NCI-H146 treated with DMSO at 0.1 percent for 48 hours (cell line): ENCODE data around the gene AMFR.

Experiments
- DNase-seq: peaks from one replicate; lab custom pipeline; 2025; ENCODE audit not compliant: unreplicated experiment; lab: John Stamatoyannopoulos, UW

Gene AMFR

GRCh38 chr16:56424404-56424764 is 961 bp downstream of the AMFR start:
- DNase-seq, result no peak

- no peak for DNase-seq
These were observed 1.6 kb downstream of the AMFR start for GRCh38 chr16:56423584-56424403.

- no peak for DNase-seq
These were observed 2.4 kb downstream of the AMFR start for GRCh38 chr16:56422896-56423441.

- DNase-seq, result no peak
These were observed 3.2 kb downstream of the AMFR start for GRCh38 chr16:56421976-56422669.

- DNase-seq, result no peak
These were observed 4.0 kb downstream of the AMFR start for GRCh38 chr16:56421313-56421712.

GRCh38 chr16:56420613-56421012 is 4.7 kb downstream of the AMFR start:
- no peak for DNase-seq

GRCh38 chr16:56419740-56420548 is 5.4 kb downstream of the AMFR start:
- no peak for DNase-seq

- DNase-seq, result no peak
These were observed 8.2 kb downstream of the AMFR start for GRCh38 chr16:56417138-56417537.

- DNase-seq, result no peak
These were observed 9.5 kb downstream of the AMFR start for GRCh38 chr16:56415875-56416274.

- no peak for DNase-seq
These were observed 11.0 kb downstream of the AMFR start for GRCh38 chr16:56414366-56414765.

- DNase-seq, result no peak
These were observed 12.0 kb downstream of the AMFR start for GRCh38 chr16:56413381-56413780.

- no peak for DNase-seq
These were observed 13.7 kb downstream of the AMFR start for GRCh38 chr16:56411624-56412023.

GRCh38 chr16:56411123-56411522 is 14.2 kb downstream of the AMFR start:
- no peak for DNase-seq

- DNase-seq, result no peak
These were observed 16.1 kb downstream of the AMFR start for GRCh38 chr16:56409195-56409594.

GRCh38 chr16:56408379-56409098 is 16.8 kb downstream of the AMFR start:
- DNase-seq, result no peak

GRCh38 chr16:56405977-56406672 is 19.2 kb downstream of the AMFR start:
- DNase-seq, result no peak

- peak; percentile 27 for DNase-seq
These were observed 23.9 kb downstream of the AMFR start for GRCh38 chr16:56401482-56401881.

GRCh38 chr16:56400458-56400857 is 24.9 kb downstream of the AMFR start:
- no peak for DNase-seq

- no peak for DNase-seq
These were observed 25.9 kb downstream of the AMFR start for GRCh38 chr16:56399486-56399885.

GRCh38 chr16:56399047-56399446 is 26.3 kb downstream of the AMFR start:
- DNase-seq, result no peak
